ENCODE measurements around the gene MCM5.

GRCh38 chr22:35354068-35354467, 45.9 kb upstream of the MCM5 start:
- TF ChIP-seq POLR2AphosphoS5 (IDR thresholded peaks at IDR 0.05; ENCODE audit: low read depth) (no peak), EZH2 (IDR thresholded peaks at IDR 0.05; ENCODE audit: low read depth, unreplicated experiment) (no peak), REST (IDR thresholded peaks at IDR 0.05; ENCODE audit: unreplicated experiment) (no peak), EZH2phosphoT487 (IDR thresholded peaks at IDR 0.05; ENCODE audit: unreplicated experiment) (no peak), CREB1 (CRISPR knock-in tag; IDR thresholded peaks at IDR 0.05; ENCODE audit: low read depth) (no peak), NANOG (IDR thresholded peaks at IDR 0.05; ENCODE audit: borderline replicate concordance) (no peak), ETS1 (IDR thresholded peaks at IDR 0.05) (no peak), JUNB (IDR thresholded peaks at IDR 0.05; ENCODE audit: unreplicated experiment) (no peak), STAT1 (IDR thresholded peaks at IDR 0.05; ENCODE audit: unreplicated experiment) (no peak)
- TF ChIP-seq, protein P1, sequence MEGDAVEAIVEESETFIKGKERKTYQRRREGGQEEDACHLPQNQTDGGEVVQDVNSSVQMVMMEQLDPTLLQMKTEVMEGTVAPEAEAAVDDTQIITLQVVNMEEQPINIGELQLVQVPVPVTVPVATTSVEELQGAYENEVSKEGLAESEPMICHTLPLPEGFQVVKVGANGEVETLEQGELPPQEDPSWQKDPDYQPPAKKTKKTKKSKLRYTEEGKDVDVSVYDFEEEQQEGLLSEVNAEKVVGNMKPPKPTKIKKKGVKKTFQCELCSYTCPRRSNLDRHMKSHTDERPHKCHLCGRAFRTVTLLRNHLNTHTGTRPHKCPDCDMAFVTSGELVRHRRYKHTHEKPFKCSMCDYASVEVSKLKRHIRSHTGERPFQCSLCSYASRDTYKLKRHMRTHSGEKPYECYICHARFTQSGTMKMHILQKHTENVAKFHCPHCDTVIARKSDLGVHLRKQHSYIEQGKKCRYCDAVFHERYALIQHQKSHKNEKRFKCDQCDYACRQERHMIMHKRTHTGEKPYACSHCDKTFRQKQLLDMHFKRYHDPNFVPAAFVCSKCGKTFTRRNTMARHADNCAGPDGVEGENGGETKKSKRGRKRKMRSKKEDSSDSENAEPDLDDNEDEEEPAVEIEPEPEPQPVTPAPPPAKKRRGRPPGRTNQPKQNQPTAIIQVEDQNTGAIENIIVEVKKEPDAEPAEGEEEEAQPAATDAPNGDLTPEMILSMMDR (conservative IDR thresholded peaks at IDR 0.05; ENCODE audit: low read depth in 2 of 2): no peak

All from GM23338 (cell line).